ENCODE results near the gene TRIM26.
"Not testable (repeated sequence)": the region's sequence is repeated elsewhere in the genome, so short reads cannot be mapped to it uniquely, and the experiment has no call there.

TRIM26 gene

GRCh38 chr6:30154061-30154460 is 59.1 kb downstream of the TRIM26 start:
- DNase-seq (ENCODE audit: low read depth in 2 of 2), result no peak

- no peak for DNase-seq (ENCODE audit: low read depth in 2 of 2)
These were observed 60.1 kb downstream of the TRIM26 start for GRCh38 chr6:30152910-30153610.

GRCh38 chr6:30152016-30152673 is 61.1 kb downstream of the TRIM26 start:
- no peak for DNase-seq (ENCODE audit: low read depth in 2 of 2)

- DNase-seq (ENCODE audit: low read depth in 2 of 2), result no peak
These were observed 61.6 kb downstream of the TRIM26 start for GRCh38 chr6:30151580-30151979.

GRCh38 chr6:30150671-30151395 is 62.4 kb downstream of the TRIM26 start:
- no peak for DNase-seq (ENCODE audit: low read depth in 2 of 2)

GRCh38 chr6:30149858-30150550 is 63.2 kb downstream of the TRIM26 start:
- no peak for DNase-seq (ENCODE audit: low read depth in 2 of 2)

GRCh38 chr6:30149234-30149633 is 64.0 kb downstream of the TRIM26 start:
- DNase-seq (ENCODE audit: low read depth in 2 of 2), result no peak

- no peak for DNase-seq (ENCODE audit: low read depth in 2 of 2)
These were observed 66.1 kb downstream of the TRIM26 start for GRCh38 chr6:30147096-30147495.

GRCh38 chr6:30145818-30146217 is 67.4 kb downstream of the TRIM26 start:
- no peak for DNase-seq (ENCODE audit: low read depth in 2 of 2)

- DNase-seq (ENCODE audit: low read depth in 2 of 2), result no peak
These were observed 68.4 kb downstream of the TRIM26 start for GRCh38 chr6:30144811-30145210.

GRCh38 chr6:30143780-30144179 is 69.4 kb downstream of the TRIM26 start:
- DNase-seq (ENCODE audit: low read depth in 2 of 2), result no peak

GRCh38 chr6:30142665-30143064 is 70.5 kb downstream of the TRIM26 start:
- DNase-seq (ENCODE audit: low read depth in 2 of 2), result no peak

- not testable (repeated sequence) for DNase-seq (ENCODE audit: low read depth in 2 of 2)
These were observed 73.0 kb downstream of the TRIM26 start for GRCh38 chr6:30140240-30140639.

GRCh38 chr6:30136570-30137286 is 76.5 kb downstream of the TRIM26 start:
- DNase-seq (ENCODE audit: low read depth in 2 of 2), result no peak

GRCh38 chr6:30135757-30136156 is 77.4 kb downstream of the TRIM26 start, which contains the start of gene TRIM40:
Gene TRIM40, plus strand, starts transcription at chr6:30136140. Its CDS starts 897 bp downstream, at chr6:30137037.
- DNase-seq (ENCODE audit: low read depth in 2 of 2), result no peak

- DNase-seq (ENCODE audit: low read depth in 2 of 2), result no peak
These were observed 78.1 kb downstream of the TRIM26 start for GRCh38 chr6:30135147-30135546.

Measured in stimulated activated CD4-positive, alpha-beta T cell treated with anti-CD3 and anti-CD28 coated beads, Interleukin-1b, Interleukin-23, amount 100 ng/mL, for 1 hour (primary cell).